DOHH2 (cell line): ENCODE results near the gene DAPK2.

ENCODE experiments used
- H3F3A ChIP-seq: fragments of 200-600 bp; sonication (generic), shearing (Covaris generic); 2 replicates; pipeline ENCODE4 v1.6.0; 2016; ENCODE audit warnings: antibody characterized with exemption, mild to moderate bottlenecking; ENCODE audit not compliant: control insufficient read depth, insufficient read depth
- H3K27ac ChIP-seq: fragments of 200-600 bp; sonication (generic); 2 replicates; pipeline ENCODE4 v1.5.1; 2014; ENCODE audit warnings: low read depth, mild to moderate bottlenecking, low read length, moderate library complexity
- H3K27me3 ChIP-seq: fragments of 200-600 bp; sonication (generic); 2 replicates; pipeline ENCODE4 v1.6.1; 2014; ENCODE audit warnings: mild to moderate bottlenecking, low read length, mixed read lengths; ENCODE audit not compliant: control insufficient read depth
- H3K36me3 ChIP-seq: fragments of 200-600 bp; sonication (generic); 2 replicates; pipeline ENCODE4 v1.6.1; 2014; ENCODE audit warnings: mild to moderate bottlenecking, low read length, moderate library complexity, mixed read lengths; ENCODE audit not compliant: control insufficient read depth
- H3K4me1 ChIP-seq: fragments of 200-600 bp; sonication (generic); 2 replicates; pipeline ENCODE4 v1.6.1; 2014; ENCODE audit warnings: mild to moderate bottlenecking, low read length, mixed read lengths; ENCODE audit not compliant: control insufficient read depth
- H3K4me2 ChIP-seq: fragments of 200-600 bp; sonication (generic); 2 replicates; pipeline ENCODE4 v1.6.0; 2014; ENCODE audit warnings: mild to moderate bottlenecking, low read length, moderate library complexity
- H3K4me3 ChIP-seq: fragments of 200-600 bp; sonication (generic); 2 replicates; pipeline ENCODE4 v1.5.1; 2014; ENCODE audit warnings: mild to moderate bottlenecking, low read length, mixed read lengths
- H3K79me2 ChIP-seq: fragments of 200-600 bp; sonication (generic); 2 replicates; pipeline ENCODE4 v1.6.1; 2014; ENCODE audit warnings: mild to moderate bottlenecking, low read length, mixed read lengths; ENCODE audit not compliant: control insufficient read depth
- H3K9me2 ChIP-seq: fragments of 200-600 bp; sonication (generic); replicated peaks from 2 replicates; pipeline ENCODE4 v1.6.1; 2014; ENCODE audit warnings: mild to moderate bottlenecking, low read length, mixed read lengths; ENCODE audit not compliant: control insufficient read depth
- H3K9me3 ChIP-seq: fragments of 200-600 bp; sonication (generic); 2 replicates; pipeline ENCODE4 v1.6.1; 2014; ENCODE audit warnings: antibody characterized with exemption, low read length, mixed read lengths; ENCODE audit not compliant: control insufficient read depth, insufficient read depth
- H4K20me1 ChIP-seq: fragments of 200-600 bp; sonication (generic); 2 replicates; pipeline ENCODE4 v1.6.0; 2014; ENCODE audit warnings: low read depth, mild to moderate bottlenecking, antibody characterized with exemption, low read length, moderate library complexity; ENCODE audit not compliant: control insufficient read depth, insufficient read depth
- CTCF ChIP-seq: fragments of 200-600 bp; sonication (generic); IDR thresholded peaks from one replicate; pipeline ENCODE4 v1.5.1; 2014; ENCODE audit warnings: antibody characterized with exemption, mild to moderate bottlenecking, low read depth, low read length; ENCODE audit not compliant: poor library complexity, severe bottlenecking
- EZH2phosphoT487 ChIP-seq: fragments of 200-600 bp; sonication (generic); IDR thresholded peaks from 2 replicates; pipeline ENCODE4 v1.6.1; 2017; ENCODE audit warnings: borderline replicate concordance, mild to moderate bottlenecking, antibody characterized with exemption, low read length, moderate library complexity, mixed read lengths

DAPK2 gene

DNA sequence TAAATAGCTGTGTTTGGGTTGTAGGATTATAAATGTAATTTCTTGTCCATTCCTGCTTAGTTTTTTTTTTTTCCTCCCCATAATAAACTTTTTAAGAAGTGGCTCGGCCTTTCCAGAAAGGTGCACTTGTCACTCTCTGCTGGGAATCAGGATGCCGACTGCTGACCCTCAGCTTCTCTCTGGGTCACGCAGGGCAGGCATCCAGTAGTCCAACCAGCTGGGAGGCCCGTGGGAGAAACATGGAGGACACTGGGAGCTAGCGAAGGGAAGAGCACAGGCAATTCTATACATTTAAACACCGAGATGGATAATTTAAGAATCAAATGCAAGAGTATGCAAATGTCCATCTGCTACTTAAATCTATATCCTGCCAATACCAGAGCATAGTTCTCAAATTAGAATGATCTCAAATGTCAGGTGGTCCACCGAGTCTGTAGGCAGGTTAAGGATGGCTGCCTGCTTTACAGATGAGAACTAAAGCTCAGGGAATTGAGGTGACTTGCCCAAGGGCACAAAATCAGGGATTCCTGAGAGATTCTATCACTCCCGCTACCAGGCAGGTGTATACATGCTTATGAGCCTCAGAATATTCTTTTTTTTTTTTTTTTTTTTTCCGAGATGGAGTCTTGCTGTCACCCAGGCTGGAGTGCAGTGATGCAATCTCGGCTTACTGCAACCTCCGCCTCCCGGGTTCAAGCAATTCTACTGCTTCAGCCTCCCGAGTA lies 64.5 kb downstream of the DAPK2 start:
- no peak overlapping the region for H3K27ac ChIP-seq
- TF ChIP-seq CTCF (no peak), EZH2phosphoT487 (no peak)
- H3K79me2 ChIP-seq, result no peaks in the 10 kb centered on the region
- H3F3A ChIP-seq, result no peaks in the 10 kb centered on the region
- no peaks in the 10 kb centered on the region for H3K9me3 ChIP-seq
- no peaks in the 10 kb centered on the region for H4K20me1 ChIP-seq
- 0 out of 2 replicates have a peak overlapping the region, but pooled peaks have one; percentile 4 for H3K4me2 ChIP-seq
- H3K27me3 ChIP-seq, result no peaks in the 10 kb centered on the region
- H3K9me2 ChIP-seq, result no peaks in the 10 kb centered on the region
- H3K4me3 ChIP-seq, result no peak overlapping the region
- peaks cover 26% of the 10 kb centered on the region for H3K4me1 ChIP-seq
- no peaks in the 10 kb centered on the region for H3K36me3 ChIP-seq

DNA sequence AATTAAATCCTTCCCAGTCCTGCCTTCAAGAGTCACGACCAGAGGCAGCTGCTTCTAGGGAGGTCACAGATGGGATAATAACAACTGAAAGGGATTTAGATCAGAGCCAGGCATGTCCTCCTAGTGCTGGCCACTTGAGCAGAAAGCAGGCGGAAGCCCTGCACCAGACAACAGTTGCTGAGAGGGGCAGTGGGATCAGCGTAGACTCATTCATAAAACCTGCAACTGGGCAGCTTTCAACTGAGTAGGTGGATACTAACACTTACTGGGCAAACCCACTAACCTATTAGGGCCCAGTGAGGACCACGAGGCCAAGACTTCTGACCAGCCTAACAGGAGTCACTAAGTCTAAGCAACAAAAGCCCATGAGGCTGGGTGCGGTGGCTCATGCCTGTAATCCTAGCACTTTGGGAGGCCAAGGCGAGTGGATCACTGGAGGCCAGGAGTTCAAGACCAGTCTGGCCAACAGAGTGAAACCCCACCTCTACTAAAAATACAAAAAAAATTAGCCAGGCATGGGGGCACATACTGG lies 67.0 kb downstream of the DAPK2 start:
- peaks cover 15% of the 10 kb centered on the region for H3K4me1 ChIP-seq
- TF ChIP-seq EZH2phosphoT487 (no peak), CTCF (no peak)

GRCh38 chr15:63978511-63979261 lies 67.6 kb downstream of the DAPK2 start:
- no peak overlapping the region for H3K4me2 ChIP-seq
- TF ChIP-seq EZH2phosphoT487, result no peak
- no peak for TF ChIP-seq CTCF

More for the DNA sequence above, 67.0 kb downstream of the DAPK2 start:
- Histone ChIP-seq H3K4me3 (no peak overlapping the region), H3K9me3 (no peaks in the 10 kb centered on the region), H4K20me1 (no peaks in the 10 kb centered on the region), H3K79me2 (no peaks in the 10 kb centered on the region), H3K36me3 (no peaks in the 10 kb centered on the region), H3K27me3 (no peaks in the 10 kb centered on the region), H3K27ac (no peak overlapping the region), H3K9me2 (no peaks in the 10 kb centered on the region), H3K4me2 (no peak overlapping the region), H3F3A (no peaks in the 10 kb centered on the region)

More at GRCh38 chr15:63978511-63979261, 67.6 kb downstream of the DAPK2 start:
- no peaks in the 10 kb centered on the region for H3F3A ChIP-seq
- H3K36me3 ChIP-seq, result no peaks in the 10 kb centered on the region
- no peaks in the 10 kb centered on the region for H3K9me2 ChIP-seq
- H3K4me3 ChIP-seq, result no peak overlapping the region
- no peaks in the 10 kb centered on the region for H3K79me2 ChIP-seq
- H3K27ac ChIP-seq, result no peak overlapping the region
- H3K9me3 ChIP-seq, result no peaks in the 10 kb centered on the region
- H4K20me1 ChIP-seq, result no peaks in the 10 kb centered on the region
- peaks cover 15% of the 10 kb centered on the region for H3K4me1 ChIP-seq
- no peaks in the 10 kb centered on the region for H3K27me3 ChIP-seq
